SK-N-MC (cell line): ENCODE data around the gene WDR48.

Experiments
- DNase-seq: peaks from one replicate; pipeline ENCODE4 v3.0.0-alpha.2; 2011; ENCODE audit warnings: low read depth, low spot score
- H3K27ac ChIP-seq: fragments of 200-600 bp; sonication (generic); 2 replicates; pipeline ENCODE4 v1.5.1; 2016; ENCODE audit warnings: mixed run types
- H3K36me3 ChIP-seq: fragments of 200-600 bp; sonication (generic); 2 replicates; pipeline ENCODE4 v1.6.1; 2017; ENCODE audit warnings: antibody characterized with exemption, low read length, mixed read lengths; ENCODE audit not compliant: insufficient read depth
- H3K4me3 ChIP-seq: fragments of 200-600 bp; sonication (generic); 2 replicates; pipeline ENCODE4 v1.5.1; 2016
- H3K9ac ChIP-seq: fragments of 200-600 bp; sonication (generic); 2 replicates; pipeline ENCODE4 v1.8.0; 2017; ENCODE audit warnings: mixed run types, mixed read lengths; ENCODE audit not compliant: insufficient read length
- H3K9me3 ChIP-seq: fragments of 200-600 bp; sonication (generic); 2 replicates; pipeline ENCODE4 v1.6.1; 2017; ENCODE audit warnings: low read depth, mild to moderate bottlenecking, antibody characterized with exemption, low read length, moderate library complexity, mixed read lengths
- EZH2 ChIP-seq: fragments of 200-600 bp; sonication (generic); IDR thresholded peaks from one replicate; pipeline ENCODE4 v1.6.1; 2017; ENCODE audit warnings: antibody characterized with exemption
- FOXP2 ChIP-seq: optimal IDR thresholded peaks from 2 replicates; pipeline ENCODE3; 2011; ENCODE audit warnings: mild to moderate bottlenecking, moderate library complexity; ENCODE audit not compliant: insufficient read depth; ENCODE audit errors: extremely low read length, control extremely low read depth
- POLR2AphosphoS5 ChIP-seq: IDR thresholded peaks from 2 replicates; pipeline ENCODE4 v1.6.1; 2012; ENCODE audit warnings: mild to moderate bottlenecking, low read depth, low read length, borderline replicate concordance

The WDR48 gene

DNA sequence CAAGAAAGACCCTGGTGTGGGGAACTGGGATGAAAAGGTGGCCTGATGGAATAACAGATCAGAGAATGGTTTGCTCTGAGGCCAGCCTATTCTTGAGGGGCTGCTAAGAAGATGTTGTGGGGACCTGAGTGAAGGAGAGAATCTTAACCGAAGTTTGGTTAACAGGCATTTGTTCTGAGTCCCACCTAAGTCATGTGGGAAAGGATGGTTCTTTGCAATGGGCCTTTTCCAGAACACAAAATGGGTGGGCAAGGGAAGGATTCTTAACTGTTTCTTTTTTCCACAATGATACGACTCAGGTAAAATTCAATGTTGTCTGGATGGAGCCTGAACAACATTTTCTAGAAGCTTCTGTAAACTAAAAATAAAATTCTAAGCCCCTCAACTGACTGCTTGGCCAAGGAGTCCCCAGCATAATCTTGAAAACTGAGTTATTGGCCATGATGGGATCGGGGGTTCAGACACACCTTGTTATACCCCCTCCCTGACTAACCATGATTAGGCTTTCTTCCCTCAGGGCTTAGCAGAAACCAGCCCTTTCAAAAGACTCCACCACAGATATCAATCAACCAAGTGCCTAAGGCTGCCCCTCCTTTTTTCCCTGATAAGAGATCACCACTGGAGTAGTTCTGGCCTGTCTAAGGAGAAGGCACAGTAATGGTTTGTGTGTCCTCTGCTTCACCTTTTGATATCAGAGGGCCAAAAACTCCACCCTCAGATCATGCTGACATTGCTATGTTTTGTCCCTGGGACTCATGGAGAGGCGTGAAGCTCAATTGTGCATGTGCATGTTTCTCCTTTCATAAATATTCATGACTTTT, 30.1 kb upstream of the WDR48 start:
- Histone ChIP-seq H3K36me3 (no peaks in the 10 kb centered on the region), H3K4me3 (no peak overlapping the region), H3K9me3 (no peaks in the 10 kb centered on the region), H3K27ac (no peak overlapping the region), H3K9ac (no peak overlapping the region)
- no peak for TF ChIP-seq POLR2AphosphoS5
- DNase-seq: no peak

DNA sequence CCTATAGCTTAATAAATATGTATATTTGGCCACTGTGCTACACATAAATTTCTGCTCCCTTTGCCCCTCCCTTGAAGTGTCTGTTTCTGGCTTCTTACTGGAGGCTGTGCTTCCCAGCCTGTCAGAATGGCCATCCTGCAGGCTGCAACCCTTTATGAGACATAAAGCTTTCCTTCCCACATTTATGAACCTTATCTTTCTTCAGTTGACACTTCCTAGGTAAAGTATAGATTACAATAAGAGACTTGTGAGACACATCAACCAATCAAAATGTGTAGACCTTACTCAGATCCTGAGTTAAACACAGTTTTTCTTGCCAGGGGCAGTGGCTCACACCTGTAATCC, 29.6 kb upstream of the WDR48 start:
- TF ChIP-seq EZH2 (no peak), POLR2AphosphoS5 (no peak), FOXP2 (no peak)
- H3K9me3 ChIP-seq: no peaks in the 10 kb centered on the region
- H3K27ac ChIP-seq: no peak overlapping the region
- no peak overlapping the region for H3K9ac ChIP-seq
- no peak for DNase-seq
- H3K36me3 ChIP-seq: no peaks in the 10 kb centered on the region
- no peak overlapping the region for H3K4me3 ChIP-seq

DNA sequence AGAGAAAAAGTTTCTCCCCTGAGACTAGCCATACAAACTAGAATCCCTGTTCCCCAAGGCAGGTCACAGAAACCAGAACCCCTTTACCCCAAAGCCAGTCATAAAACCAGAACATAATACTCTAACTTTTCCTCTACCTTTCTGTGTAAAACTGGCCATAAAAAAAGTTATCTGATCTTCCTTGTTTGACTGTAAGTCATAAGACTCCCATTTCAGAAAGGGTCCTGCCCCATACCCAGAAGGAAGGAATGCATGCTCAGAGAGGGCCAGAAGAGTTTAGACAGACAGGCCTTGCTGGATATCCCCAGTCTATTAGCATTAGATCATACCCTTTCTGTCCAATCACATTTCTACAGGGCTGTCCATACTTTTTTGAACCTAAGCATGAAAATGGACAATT, 27.3 kb upstream of the WDR48 start:
- Histone ChIP-seq H3K9me3 (no peaks in the 10 kb centered on the region), H3K36me3 (no peaks in the 10 kb centered on the region), H3K9ac (no peak overlapping the region), H3K27ac (no peak overlapping the region), H3K4me3 (no peak overlapping the region)
- TF ChIP-seq POLR2AphosphoS5 (no peak), EZH2 (no peak), FOXP2 (no peak)
- no peak for DNase-seq

DNA sequence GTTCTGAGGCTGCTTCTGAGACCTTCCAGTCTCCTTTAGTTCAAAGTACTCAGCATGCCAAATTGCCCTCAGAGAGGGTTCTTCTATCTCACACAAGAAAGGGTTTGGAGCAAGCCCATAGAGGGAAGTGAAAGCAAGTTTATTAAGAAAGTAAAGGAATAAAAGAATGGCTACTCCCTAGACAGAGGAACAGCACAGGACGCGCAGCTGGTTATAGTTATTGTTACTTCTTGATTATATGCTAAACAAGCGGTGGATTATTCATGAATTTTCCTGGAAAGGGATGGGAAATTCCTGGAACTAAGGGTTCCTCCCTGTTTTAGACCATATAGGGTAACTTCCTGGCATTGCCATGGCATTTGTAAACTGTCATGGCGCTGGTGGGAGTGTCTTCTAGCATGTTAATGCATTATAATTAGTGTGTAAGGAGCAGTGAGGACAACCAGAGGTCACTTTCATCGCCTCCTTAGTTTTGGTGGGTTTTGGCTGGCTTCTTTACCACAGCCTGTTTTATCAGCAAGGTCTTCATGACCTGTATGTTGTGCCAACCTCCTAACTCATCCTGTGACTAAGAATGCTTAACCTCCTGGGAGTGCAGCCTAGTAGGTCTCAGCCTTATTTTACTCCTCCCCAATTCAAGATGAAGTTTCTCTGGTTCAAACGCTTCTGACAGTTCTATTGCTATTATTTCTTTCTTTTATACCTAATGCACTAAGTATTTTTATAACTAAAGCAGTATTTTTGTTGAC, 26.4 kb upstream of the WDR48 start:
- no peak for TF ChIP-seq EZH2
- H3K9ac ChIP-seq: no peak overlapping the region
- no peak overlapping the region for H3K4me3 ChIP-seq
- DNase-seq: no peak
- no peaks in the 10 kb centered on the region for H3K36me3 ChIP-seq
- H3K9me3 ChIP-seq: no peaks in the 10 kb centered on the region
- no peak overlapping the region for H3K27ac ChIP-seq

DNA sequence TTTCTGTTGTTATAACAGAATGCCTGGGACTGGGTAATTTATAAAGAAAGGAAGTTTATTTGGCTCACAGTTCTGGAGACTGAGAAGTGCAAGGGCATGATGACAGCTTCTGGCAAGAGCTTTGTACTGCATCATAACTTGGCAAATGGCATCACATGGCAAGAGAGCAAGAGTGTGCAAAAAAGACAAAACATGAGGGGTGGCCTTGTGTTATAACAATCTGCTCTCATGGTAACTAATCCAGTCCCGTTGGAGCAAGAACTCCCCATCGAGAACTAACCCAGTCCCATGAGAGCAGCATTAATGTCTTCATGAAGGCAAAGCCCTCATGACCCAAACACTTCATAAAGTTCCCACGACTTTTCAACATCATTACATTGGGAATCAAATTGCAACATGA, 23.3 kb upstream of the WDR48 start:
- no peak overlapping the region for H3K27ac ChIP-seq
- no peak overlapping the region for H3K4me3 ChIP-seq
- TF ChIP-seq EZH2: no peak
- no peak for TF ChIP-seq FOXP2
- no peak overlapping the region for H3K9ac ChIP-seq
- DNase-seq: no peak
- H3K36me3 ChIP-seq: no peaks in the 10 kb centered on the region
- H3K9me3 ChIP-seq: no peaks in the 10 kb centered on the region

DNA sequence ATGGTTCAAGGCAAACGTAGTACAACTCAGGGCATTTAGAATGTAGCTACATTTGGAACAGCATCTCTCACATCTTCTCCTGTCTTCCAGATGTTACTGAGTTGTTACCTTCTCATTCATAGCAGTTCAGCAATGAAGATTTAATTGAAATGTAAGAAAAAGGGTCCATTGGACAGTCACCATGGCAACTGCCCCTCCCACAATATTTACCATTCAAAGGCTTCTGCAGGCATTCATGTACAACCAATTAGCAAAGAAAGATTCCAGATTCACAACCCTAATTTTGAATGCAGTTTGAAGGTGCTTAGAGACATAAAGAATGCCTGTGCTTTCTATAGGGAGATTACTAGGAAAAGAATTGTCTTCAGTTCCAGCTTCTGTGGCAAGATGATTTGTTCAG, 22.3 kb upstream of the WDR48 start:
- H3K9me3 ChIP-seq: no peaks in the 10 kb centered on the region
- H3K4me3 ChIP-seq: no peak overlapping the region
- no peak overlapping the region for H3K9ac ChIP-seq
- no peak for TF ChIP-seq FOXP2
- TF ChIP-seq EZH2: no peak
- no peak for TF ChIP-seq POLR2AphosphoS5
- H3K36me3 ChIP-seq: no peaks in the 10 kb centered on the region
- H3K27ac ChIP-seq: no peak overlapping the region
- no peak for DNase-seq

DNA sequence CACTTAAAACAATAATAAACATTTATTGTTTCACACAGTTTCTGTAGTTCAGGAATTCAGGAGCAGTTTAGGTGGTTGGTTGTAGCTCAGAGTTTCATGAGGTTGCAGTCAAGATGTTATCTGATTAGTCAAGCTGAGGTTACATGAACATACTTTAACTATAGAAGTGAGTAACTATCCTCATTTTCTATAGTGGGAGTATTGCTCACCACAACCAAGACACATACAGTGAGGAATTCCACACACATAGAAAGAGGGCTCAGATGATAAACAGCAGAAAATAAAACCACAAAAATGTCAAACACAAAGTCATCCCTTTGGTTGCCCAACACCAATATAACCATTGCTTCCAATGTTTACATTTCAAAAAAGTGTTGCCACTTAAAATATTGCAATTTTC, 13.7 kb upstream of the WDR48 start:
- H3K36me3 ChIP-seq: no peaks in the 10 kb centered on the region
- H3K9me3 ChIP-seq: no peaks in the 10 kb centered on the region
- no peak for TF ChIP-seq POLR2AphosphoS5
- no peak for TF ChIP-seq EZH2
- no peak for TF ChIP-seq FOXP2
- no peak overlapping the region for H3K27ac ChIP-seq
- DNase-seq: no peak
- no peak overlapping the region for H3K4me3 ChIP-seq
- H3K9ac ChIP-seq: no peak overlapping the region

DNA sequence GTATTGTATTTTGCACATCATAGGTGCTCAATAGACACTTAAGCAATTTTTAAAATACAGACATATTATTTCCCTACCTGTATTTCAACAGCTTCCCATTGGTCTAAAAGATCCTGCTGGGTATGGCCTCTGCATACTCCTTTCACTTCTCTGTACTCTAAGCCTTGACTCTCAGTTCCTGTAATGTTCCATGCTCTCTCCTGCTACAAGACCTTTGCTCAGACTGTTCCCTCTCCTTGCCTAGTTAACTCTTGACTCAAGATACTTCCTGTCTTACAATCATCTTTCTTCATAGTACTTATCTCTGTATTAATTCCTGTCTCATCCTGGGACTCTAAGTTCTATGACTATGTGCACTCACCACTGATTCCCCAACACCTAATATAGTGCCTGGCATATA, 1.8 kb upstream of the WDR48 start:
- no peak for TF ChIP-seq FOXP2
- no peak for TF ChIP-seq EZH2
- TF ChIP-seq POLR2AphosphoS5: no peak
- no peaks in the 10 kb centered on the region for H3K9me3 ChIP-seq
- no peak overlapping the region for H3K4me3 ChIP-seq
- H3K36me3 ChIP-seq: no peaks in the 10 kb centered on the region
- H3K9ac ChIP-seq: no peak overlapping the region
- no peak overlapping the region for H3K27ac ChIP-seq
- no peak for DNase-seq

DNA sequence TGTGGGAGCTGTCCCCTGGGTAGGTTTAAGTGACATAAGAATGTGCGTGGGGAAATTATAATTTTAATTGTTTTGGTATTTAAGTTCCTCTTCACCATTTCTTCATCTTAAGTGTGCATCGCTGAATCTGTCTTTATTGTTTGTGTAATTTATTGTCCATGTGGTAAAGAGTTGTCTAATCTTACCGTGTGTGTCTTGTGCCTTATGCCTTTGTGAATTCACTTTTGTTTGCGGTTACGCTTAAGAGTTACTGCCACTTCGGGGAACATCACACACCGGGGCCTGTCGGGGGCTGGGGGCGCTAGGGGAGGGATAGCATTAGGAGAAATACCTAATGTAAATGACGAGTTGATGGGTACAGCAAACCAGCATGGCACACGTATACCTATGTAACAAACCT, 767 bp downstream of the WDR48 start:
- H3K9ac ChIP-seq: peak overlapping the region; percentile 78
- H3K4me3 ChIP-seq: peak overlapping the region; percentile 81
- TF ChIP-seq POLR2AphosphoS5 (no peak), EZH2 (no peak), FOXP2 (no peak)
- no peaks in the 10 kb centered on the region for H3K36me3 ChIP-seq
- no peaks in the 10 kb centered on the region for H3K9me3 ChIP-seq
- no peak overlapping the region for H3K27ac ChIP-seq
- DNase-seq: no peak
